Stimulated activated CD4-positive, alpha-beta T cell treated with anti-CD3 and anti-CD28 coated beads, Interleukin-1b, Interleukin-23, amount 100 ng/mL, for 4 hours (primary cell): ENCODE data around the gene PLXNB2.

Experiments
- DNase-seq, 2 donors: peaks; one replicate each; pipeline ENCODE4 v3.0.0-alpha.2; 2020; ENCODE audit warnings: low read depth in 2 of 2

Gene PLXNB2

DNA sequence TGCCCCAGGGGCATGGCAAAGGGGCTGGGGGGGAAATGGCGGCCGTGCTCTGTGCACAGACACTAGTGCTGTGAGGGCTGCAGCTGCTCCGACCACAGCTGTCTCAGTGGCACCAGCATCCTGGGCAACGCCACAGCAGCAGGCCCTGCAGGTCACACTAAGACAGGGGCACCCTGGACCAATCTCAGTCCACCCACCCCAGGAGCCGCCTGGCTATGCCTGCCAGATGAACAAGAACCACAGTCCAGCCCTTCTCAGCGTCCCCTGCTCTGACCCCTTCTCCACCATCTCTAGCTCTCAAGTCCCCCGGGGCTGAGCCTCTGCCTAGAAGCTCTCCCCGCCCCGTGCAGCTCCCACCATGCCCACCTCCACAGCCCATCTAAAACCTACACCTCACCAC, 79.1 kb downstream of the PLXNB2 start:
- DNase-seq, result no peak

DNA sequence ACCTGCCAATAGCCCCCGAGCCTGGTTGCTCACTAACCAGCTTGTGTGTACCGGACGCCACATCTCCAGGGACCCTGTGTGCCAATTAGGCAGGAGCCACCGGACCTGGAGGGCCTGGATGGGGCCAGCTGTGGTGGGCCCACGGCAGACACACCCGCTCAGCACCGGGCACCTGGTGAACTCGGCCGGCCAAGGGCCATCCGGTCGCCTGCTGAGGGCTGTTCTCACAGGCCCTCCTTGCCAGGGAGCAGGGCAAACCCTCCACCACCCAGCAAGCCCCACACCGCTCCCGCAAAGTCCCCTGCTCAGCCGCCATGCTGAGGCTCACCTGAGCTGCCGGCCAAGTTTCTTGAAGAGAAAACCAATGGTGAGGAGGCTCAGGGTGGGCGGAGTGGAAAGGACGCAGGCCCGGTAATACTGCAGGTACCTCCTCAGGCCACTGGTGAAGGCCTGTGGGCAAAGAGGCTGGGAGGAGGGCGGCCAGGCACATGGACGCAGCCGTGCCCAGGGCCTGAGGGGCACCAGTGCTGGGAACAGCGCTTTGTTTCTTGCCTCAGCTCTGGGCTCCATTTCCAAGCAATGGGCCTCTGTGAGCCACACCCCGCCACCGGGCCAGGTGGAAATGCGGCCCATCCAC, 79.7 kb downstream of the PLXNB2 start:
- no peak for DNase-seq

DNA sequence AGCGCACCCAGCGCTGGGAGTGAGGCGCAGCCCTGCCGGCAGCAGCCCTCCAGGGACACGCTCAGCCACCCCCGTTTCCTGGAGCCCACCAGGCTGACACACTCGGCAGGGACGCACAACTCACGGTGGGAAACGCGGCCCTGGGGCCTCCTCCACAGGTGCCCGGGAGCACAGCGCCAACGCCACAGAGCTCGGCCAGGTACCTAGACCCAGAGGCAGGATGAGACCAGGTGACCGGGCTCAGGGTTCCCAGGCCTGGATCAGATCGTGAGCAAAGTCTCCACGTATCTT, 80.6 kb downstream of the PLXNB2 start:
- DNase-seq, result no peak

DNA sequence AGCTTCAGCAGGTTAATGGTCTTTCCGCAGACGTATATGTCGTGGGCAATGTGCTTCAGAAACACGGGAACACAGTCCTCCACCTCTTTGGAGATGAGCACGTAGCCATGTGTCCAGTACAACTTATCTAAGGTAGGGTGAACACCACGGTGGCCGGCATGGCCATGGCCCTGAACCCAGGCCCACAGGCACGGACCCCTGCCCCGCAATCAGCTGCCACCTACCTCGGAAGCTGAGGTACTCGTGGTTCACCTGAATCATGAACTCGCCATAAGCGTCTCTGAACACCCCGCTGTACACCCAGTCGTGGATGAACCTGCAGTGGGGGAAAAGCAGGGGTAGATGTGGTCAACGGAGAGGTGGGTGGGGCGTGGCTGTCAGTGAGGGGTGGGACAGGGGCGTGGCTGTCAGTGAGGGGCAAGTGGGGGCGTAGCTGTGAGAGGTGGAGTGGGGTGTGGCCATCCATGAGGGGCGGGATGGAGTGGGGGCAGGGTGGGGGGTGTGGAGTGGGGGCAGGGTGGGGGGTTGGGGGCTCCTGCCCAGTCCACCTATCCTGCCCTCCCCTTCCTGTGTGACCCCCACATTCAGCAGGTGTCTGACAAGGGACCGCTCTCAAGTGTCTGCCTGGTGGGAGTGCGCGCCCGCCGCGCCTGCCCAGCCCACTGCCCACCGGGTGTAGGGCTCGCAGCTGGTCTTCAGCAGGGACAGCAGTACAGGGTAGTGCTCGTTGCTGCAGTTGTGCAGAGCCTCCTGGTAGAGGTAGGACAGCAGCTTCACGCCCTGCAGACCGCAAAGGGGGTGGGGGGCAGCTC, 81.2 kb downstream of the PLXNB2 start:
- DNase-seq, result no peak

DNA sequence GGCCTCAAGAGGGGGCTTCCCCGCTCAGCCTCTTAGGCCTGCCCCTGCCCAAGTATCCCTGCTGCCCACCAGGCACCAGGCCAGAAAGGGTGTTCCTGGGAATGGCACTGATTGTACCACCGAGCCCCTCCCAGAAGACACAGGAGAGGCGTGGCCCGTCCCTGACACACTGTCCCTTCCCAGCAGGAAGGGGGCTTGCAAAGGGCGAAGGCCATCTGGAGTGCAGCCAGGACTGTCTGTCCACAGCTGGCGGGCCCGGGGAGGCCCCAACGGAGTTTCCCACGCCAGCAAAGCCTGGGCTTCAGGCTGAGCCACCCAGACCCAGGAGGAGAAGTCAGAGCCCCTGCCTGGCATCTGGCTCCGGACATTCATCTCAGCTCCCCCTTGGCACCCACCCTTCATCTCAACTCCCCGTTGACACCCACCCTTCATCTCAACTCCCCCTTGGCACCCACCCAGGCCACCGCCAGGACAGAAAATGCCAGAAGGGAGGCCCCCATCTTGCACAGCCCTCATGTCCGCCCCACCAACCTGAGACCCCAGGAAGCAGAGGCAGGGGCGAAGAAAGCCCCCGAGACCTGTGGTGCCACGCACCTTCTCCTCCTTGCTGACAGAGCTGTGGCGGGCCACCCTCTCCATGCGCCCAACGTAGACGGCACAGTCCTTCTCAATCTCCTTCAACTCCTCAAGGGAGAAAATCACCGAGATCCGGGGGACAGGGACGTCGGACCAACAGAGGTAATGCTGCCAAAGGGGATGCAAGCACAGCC, 82.1 kb downstream of the PLXNB2 start:
- no peak for DNase-seq
